ENCODE measurements around the gene KIF5A. TPM values are rescaled to one million over a fixed set of nuclear protein-coding genes. Genes with fewer than 3 reads are reported as not detected.

KIF5A gene
- total RNA-seq, 4 donors from 2014 or later: 0.08 to 1.2 (median 0.23) TPM

DNA sequence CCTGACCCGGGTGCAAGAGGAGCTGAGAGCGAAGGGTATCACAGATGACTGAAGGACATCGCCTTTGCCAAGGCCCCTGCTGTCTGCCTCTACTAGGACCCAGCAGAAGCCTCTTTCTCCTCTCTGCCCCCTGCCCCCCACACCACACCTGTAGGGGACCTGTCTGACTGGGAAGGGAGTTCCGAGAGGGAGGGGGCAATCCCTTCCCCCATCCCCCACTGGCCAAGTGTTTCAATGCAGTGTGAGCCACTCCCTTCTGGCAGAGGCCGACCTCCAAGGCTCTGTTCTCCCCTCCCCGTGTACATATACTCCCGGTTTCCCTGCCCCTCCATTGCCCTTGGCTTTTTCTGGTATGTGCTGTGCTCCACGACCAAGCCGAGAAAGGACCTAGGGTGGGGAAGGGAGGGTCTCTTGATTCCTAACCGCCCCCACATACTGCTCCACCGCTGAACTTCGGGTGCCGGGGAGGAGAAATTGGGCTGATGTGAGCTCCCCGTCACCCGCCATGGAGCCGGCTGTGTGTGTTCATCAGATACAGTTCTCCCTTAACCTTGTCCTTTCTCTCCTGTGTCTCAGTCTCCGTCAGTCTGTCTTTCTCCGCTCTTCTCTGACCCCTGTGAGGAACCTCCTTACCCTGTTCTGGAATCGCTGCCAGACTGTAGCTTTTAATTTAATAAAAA lies 59.4 kb downstream of the KIF5A start:
- TF ChIP-seq, protein P1, sequence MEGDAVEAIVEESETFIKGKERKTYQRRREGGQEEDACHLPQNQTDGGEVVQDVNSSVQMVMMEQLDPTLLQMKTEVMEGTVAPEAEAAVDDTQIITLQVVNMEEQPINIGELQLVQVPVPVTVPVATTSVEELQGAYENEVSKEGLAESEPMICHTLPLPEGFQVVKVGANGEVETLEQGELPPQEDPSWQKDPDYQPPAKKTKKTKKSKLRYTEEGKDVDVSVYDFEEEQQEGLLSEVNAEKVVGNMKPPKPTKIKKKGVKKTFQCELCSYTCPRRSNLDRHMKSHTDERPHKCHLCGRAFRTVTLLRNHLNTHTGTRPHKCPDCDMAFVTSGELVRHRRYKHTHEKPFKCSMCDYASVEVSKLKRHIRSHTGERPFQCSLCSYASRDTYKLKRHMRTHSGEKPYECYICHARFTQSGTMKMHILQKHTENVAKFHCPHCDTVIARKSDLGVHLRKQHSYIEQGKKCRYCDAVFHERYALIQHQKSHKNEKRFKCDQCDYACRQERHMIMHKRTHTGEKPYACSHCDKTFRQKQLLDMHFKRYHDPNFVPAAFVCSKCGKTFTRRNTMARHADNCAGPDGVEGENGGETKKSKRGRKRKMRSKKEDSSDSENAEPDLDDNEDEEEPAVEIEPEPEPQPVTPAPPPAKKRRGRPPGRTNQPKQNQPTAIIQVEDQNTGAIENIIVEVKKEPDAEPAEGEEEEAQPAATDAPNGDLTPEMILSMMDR (IDR thresholded peaks at IDR 0.05): no peak
- no peak for TF ChIP-seq POLR2A (IDR thresholded peaks at IDR 0.05)
- DNase-seq (ENCODE audit: low spot score in 2 of 2): no peak
- intact Hi-C loops (cut with DNase I; ENCODE audit: low total_unique reads): no loop called here
- no peak overlapping the region for H3K4me3 ChIP-seq (ENCODE audit: low read depth, poor library complexity, severe bottlenecking)
- 49 to 52% methylated on average over 19 of the region's 19 CpGs for WGBS, 2 donors

DNA sequence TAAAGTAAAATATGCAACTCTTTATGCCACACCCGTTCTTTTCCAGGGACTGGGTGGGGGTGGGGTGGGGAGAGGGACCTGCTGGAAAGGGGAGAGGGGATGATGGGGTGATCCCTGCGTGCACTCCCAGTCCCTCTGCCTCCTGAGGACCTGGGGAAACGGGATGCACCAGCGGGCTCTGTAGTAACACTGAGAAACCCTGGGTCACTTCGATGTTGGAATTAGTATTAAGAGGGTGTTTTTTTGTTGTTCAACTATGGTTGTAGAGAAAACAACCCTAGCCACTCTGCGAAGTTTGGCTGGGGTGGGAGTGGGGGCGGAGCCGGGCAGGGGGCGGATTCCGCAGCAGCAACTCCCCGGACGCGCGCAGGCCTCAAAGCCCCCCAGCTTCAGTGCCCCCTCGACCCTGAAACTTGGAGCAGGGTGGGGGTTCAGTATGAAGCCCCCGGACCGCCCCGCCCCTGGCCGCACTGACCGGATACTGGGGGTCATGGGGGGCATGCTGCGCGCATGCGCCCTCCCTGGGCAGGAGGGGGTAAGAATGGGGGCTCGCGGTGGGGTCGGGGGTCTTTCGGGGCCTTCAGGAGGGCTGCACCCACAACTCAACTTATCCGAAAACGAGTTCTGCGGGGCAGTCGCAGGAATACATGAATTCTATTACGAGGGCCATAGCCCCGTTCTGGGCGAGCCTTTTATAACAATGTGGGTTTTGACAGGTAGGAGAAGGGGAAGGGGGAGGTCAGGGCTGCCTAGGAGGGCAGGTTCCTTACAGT lies 60.1 kb downstream of the KIF5A start:
- intact Hi-C loops (cut with DNase I; ENCODE audit: low total_unique reads): no loop called here
- TF ChIP-seq POLR2A (IDR thresholded peaks at IDR 0.05): no peak
- TF ChIP-seq, protein P1 (IDR thresholded peaks at IDR 0.05): no peak
- 22 to 24% methylated on average over 17 to 31 of the region's 34 CpGs for WGBS, 2 donors

DNA sequence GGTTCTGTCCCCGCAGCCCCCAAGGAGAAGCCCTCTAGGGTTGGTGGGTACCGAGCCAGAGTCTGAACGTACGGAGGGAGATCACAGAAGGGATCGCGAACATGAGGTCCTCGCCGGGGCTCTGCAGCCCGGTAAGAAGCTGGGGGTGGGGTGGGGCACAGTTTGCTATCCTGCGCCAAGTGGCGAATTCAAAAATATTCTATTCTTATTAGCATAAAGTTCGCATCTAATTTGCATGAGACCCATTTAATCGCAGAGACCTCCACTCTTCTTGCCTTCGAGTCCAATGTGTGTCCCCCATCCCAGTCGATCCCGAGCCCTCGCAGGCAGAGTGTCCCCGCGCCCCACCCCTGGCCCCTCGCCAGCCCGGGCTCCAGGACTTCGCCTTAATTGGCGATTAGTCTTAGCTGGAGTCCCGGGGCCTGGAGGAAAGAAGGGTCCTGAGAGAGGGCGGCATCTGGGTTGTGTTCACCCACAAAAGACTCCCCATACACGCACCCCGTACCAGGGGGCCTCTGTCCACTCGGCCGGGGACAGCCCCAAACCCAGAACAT lies 60.8 kb downstream of the KIF5A start:
- 4 to 5% methylated on average over 29 of the region's 29 CpGs for WGBS, 2 donors
- no peak for TF ChIP-seq POLR2A (IDR thresholded peaks at IDR 0.05)
- TF ChIP-seq, protein P1 (IDR thresholded peaks at IDR 0.05): no peak
- peak in 1 of 2 donors; percentile 94 for DNase-seq (ENCODE audit: low spot score in 2 of 2)
- peak overlapping the region; percentile 39 for H3K4me3 ChIP-seq (ENCODE audit: low read depth, poor library complexity, severe bottlenecking)
- intact Hi-C loops (cut with DNase I; ENCODE audit: low total_unique reads): no loop called here

More for the DNA sequence above, 60.1 kb downstream of the KIF5A start:
- no peak for DNase-seq (ENCODE audit: low spot score in 2 of 2)
- no peak overlapping the region for H3K4me3 ChIP-seq (ENCODE audit: low read depth, poor library complexity, severe bottlenecking)

DNA sequence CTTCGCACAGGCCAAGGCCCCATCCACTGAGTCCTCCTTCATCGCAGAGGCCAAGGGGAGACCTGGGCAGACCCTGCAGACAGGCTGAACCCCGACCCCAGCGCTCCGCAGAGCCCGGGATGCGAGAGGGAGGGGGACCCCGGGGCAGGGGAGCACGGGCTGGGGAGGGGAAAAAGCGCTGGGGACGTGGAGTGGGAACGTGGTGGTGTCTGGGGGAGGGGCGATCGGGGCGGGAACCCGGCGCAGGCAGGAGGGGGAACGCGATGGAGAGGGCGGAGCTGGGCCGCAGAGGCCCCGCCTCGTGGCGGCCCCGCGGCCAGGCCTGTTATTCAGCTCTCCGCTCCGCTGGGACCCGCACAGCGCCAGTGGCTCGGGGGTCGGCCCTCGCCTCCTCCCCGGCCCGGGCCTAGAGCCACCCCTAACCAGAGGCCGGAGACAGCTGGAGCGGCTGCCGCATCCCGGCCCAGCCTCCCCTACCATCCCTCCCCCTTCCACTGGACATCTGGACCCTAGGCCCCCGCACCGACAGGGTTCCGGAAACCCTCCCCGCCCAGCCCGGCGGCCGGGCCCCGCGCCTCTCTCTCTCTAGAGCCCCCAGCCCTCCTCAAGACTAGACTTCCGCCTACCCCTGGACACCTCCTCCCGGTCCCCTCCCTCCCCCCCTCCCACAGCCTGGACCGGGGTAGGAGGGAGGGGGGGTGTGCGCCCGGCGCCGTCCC lies 61.4 kb downstream of the KIF5A start, which contains the start of gene ARHGEF25:
TSS of gene ARHGEF25 (plus strand) at position 328 of the 719 bp plus-strand sequence. CDS start 460 bp downstream, outside the sequence.
- TF ChIP-seq, protein P1 (IDR thresholded peaks at IDR 0.05): no peak
- TF ChIP-seq POLR2A (IDR thresholded peaks at IDR 0.05): no peak
- peak; percentile 34 to 93 for DNase-seq (ENCODE audit: low spot score in 2 of 2)
- 2% methylated on average over 40 to 47 of the region's 55 CpGs for WGBS, 2 donors
- peak within 1 kb of the TSS; percentile 39 for H3K4me3 ChIP-seq (ENCODE audit: low read depth, poor library complexity, severe bottlenecking)
- intact Hi-C loops (cut with DNase I; ENCODE audit: low total_unique reads): no loop called here

DNA sequence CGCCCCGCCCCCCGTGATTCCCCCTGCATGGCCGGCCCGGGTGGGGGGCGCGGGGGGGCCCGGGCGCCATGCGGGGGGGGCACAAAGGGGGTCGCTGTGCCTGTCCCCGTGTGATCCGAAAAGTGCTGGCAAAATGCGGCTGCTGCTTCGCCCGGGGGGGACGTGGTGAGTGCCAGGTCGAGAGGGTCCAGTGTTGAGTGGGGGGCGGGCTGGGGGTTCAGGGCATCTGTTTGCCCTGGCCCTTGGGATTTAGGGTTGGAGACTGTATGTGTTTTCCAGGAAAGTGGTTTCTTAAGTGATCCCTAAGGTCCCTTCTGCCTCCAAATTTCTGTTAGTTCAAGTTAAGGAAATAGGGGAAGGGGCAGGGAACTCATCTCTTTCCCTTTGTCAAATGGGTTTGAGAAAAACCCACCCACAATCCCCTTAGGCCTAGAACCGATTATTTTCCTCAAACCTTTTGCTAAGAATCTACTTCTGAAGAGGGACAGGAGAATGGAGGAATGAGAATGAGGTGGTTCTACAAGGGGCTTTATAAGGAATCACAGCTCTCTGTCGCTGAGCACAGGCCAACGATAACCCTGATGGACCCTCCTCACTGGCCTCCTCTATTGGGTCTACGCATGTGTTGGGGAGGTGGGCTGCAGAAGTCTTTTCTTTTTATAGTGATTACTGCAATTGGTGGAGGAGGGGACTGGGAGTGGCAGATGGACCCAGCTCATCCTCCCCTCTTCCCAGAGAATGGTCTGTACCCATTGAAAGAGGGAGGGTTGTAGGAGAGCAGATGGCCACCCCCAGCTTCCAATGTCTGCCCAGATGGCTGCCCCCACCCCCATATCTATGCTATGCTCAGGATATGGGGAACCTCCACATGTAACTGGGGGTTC lies 62.2 kb downstream of the KIF5A start:
- 16 to 27% methylated on average over 12 to 23 of the region's 23 CpGs for WGBS, 2 donors
- intact Hi-C loops (cut with DNase I; ENCODE audit: low total_unique reads): no loop called here

More for the DNA sequence above, 62.2 kb downstream of the KIF5A start:
- H3K4me3 ChIP-seq (ENCODE audit: low read depth, poor library complexity, severe bottlenecking): peak overlapping the region; percentile 39
- no peak for TF ChIP-seq POLR2A (IDR thresholded peaks at IDR 0.05)
- TF ChIP-seq, protein P1 (IDR thresholded peaks at IDR 0.05): no peak
- DNase-seq (ENCODE audit: low spot score in 2 of 2): no peak

Data from lower leg skin (tissue), 4 donors.